Activated T-helper 17 cell treated with anti-CD3 and anti-CD28 coated beads, Interleukin-2, amount 50 U/mL, for 72 hours (primary cell): Measurements from ENCODE around the gene RNF103. TPM values are rescaled to one million over a fixed set of nuclear protein-coding genes. Genes with fewer than 3 reads are reported as not detected.

Experiments used
- ATAC-seq: fragments of 150-1000 bp; cut with Tn5 transposase; replicated peaks from 2 replicates; pipeline ENCODE4 v1.10.0; 2021; ENCODE audit warnings: mild to moderate bottlenecking, moderate library complexity
- H3K27ac Mint-ChIP-seq: one replicate; pipeline ENCODE4 v1.8.0; 2022; ENCODE audit warnings: mixed read lengths
- H3K27me3 Mint-ChIP-seq: one replicate; pipeline ENCODE4 v1.8.0; 2022; ENCODE audit warnings: mixed read lengths
- H3K36me3 Mint-ChIP-seq: one replicate; pipeline ENCODE4 v1.8.0; 2022; ENCODE audit warnings: low read depth, mild to moderate bottlenecking, mixed read lengths
- H3K4me1 Mint-ChIP-seq: one replicate; pipeline ENCODE4 v1.8.0; 2022; ENCODE audit warnings: mixed read lengths
- H3K4me3 Mint-ChIP-seq: one replicate; pipeline ENCODE4 v1.8.0; 2022; ENCODE audit warnings: mild to moderate bottlenecking, mixed read lengths
- H3K9me3 Mint-ChIP-seq: one replicate; pipeline ENCODE4 v1.8.0; 2022; ENCODE audit warnings: mixed read lengths
- total RNA-seq, 2 donors: library from RNA; stranded (reverse); gene quantifications; one replicate each; pipeline ENCODE4 v1.2.3, GENCODE V29; 2022

Gene RNF103
- total RNA-seq, 2 donors from 2014 or later = 11.8 to 17.6 TPM

- Mint-ChIP-seq H3K36me3 (peaks cover 22% of the 10 kb centered on the region), H3K4me1 (peaks cover 13% of the 10 kb centered on the region), H3K9me3 (no peaks in the 10 kb centered on the region), H3K27me3 (no peaks in the 10 kb centered on the region), H3K4me3 (no peak overlapping the region), H3K27ac (no peak overlapping the region)
- no peak for ATAC-seq
These were observed 57.4 kb downstream of the RNF103 start for GRCh38 chr2:86566158-86566820.

DNA sequence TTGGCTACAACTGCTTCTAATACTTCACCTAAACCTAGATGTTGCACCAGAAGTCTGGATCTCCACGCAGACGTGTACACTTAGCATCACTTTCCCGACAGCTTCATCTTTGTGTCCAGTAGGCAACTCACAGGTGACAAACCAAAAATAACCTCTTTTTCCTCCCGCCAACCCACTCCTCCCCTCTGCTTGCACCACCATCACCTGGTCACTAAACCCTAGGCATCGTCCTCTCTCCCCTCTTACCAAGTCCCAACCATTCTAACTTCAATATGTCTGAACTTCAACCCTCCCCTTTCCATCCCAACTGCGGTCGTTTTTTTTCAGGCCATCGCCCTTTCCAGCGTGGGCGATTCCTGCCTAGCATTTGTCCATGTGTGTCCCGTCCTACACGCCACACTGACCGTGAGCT lies 60.0 kb downstream of the RNF103 start:
- H3K4me3 Mint-ChIP-seq = peak overlapping the region; percentile 92
- H3K36me3 Mint-ChIP-seq = peaks cover 22% of the 10 kb centered on the region
- peaks cover 15% of the 10 kb centered on the region for H3K4me1 Mint-ChIP-seq
- H3K27ac Mint-ChIP-seq = peak overlapping the region; percentile 95
- no peaks in the 10 kb centered on the region for H3K9me3 Mint-ChIP-seq
- no peak for ATAC-seq
- H3K27me3 Mint-ChIP-seq = no peaks in the 10 kb centered on the region

- no peaks in the 10 kb centered on the region for H3K27me3 Mint-ChIP-seq
- peak within 1 kb of the TSS; percentile 95 for H3K27ac Mint-ChIP-seq
- ATAC-seq = peak; percentile 90
- H3K36me3 Mint-ChIP-seq = peaks cover 22% of the 10 kb centered on the region
- H3K4me3 Mint-ChIP-seq = peak within 1 kb of the TSS; percentile 92
- no peaks in the 10 kb centered on the region for H3K9me3 Mint-ChIP-seq
- H3K4me1 Mint-ChIP-seq = peaks cover 15% of the 10 kb centered on the region
These were observed 60.6 kb downstream of the RNF103 start, which contains the start of gene CHMP3 for GRCh38 chr2:86562922-86563649. Gene CHMP3, minus strand, starts transcription at chr2:86563443. Its CDS starts 95 bp downstream, at chr2:86563348.

GRCh38 chr2:86562485-86562921 lies 61.2 kb downstream of the RNF103 start:
- no peaks in the 10 kb centered on the region for H3K9me3 Mint-ChIP-seq
- H3K27me3 Mint-ChIP-seq = no peaks in the 10 kb centered on the region
- peak overlapping the region; percentile 95 for H3K27ac Mint-ChIP-seq
- peak overlapping the region; percentile 92 for H3K4me3 Mint-ChIP-seq
- no peak for ATAC-seq
- H3K4me1 Mint-ChIP-seq = peaks cover 15% of the 10 kb centered on the region
- peaks cover 22% of the 10 kb centered on the region for H3K36me3 Mint-ChIP-seq

GRCh38 chr2:86557836-86558235 lies 65.8 kb downstream of the RNF103 start:
- ATAC-seq = no peak
- Mint-ChIP-seq H3K27me3 (no peaks in the 10 kb centered on the region), H3K4me3 (no peak overlapping the region), H3K36me3 (peaks cover 15% of the 10 kb centered on the region), H3K9me3 (no peaks in the 10 kb centered on the region), H3K4me1 (peaks cover 17% of the 10 kb centered on the region), H3K27ac (no peak overlapping the region)

DNA sequence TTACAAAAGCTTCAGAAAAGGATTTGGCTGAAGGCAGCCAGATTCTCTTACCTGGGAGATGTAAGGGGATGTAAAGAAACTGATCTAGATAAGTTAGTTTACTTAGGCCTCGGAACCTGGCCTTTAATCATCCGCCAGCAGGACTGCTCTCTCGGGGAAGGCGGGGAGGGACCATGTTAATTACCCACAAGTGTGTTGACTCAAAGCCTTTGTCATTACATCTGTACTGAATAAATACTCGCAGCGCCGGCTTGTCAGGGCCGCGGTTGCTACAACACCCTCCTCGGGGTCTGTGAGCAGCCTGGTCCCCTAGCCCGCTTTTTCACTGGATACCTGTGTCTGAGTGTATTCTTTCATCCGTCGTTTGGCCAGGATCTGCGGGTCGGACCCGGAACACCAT lies 67.2 kb downstream of the RNF103 start:
- no peaks in the 10 kb centered on the region for H3K27me3 Mint-ChIP-seq
- peaks cover 23% of the 10 kb centered on the region for H3K4me1 Mint-ChIP-seq
- H3K36me3 Mint-ChIP-seq = peaks cover 1% of the 10 kb centered on the region
- no peak overlapping the region for H3K4me3 Mint-ChIP-seq
- H3K9me3 Mint-ChIP-seq = no peaks in the 10 kb centered on the region
- H3K27ac Mint-ChIP-seq = no peak overlapping the region
- ATAC-seq = no peak

Other genes starting within 250 kb of the RNF103 start
- gene KDM3A, start 182.5 kb downstream of the RNF103 start, total RNA-seq = 100 to 1,000 TPM in 1 of 2 donors, 10 to 100 TPM in 1; 86.5 to 204 TPM
- 10 to 100 TPM; 27.9 to 40.1 TPM for gene CHMP3, start 60.4 kb downstream of the RNF103 start, total RNA-seq
- gene RMND5A, start 96.4 kb upstream of the RNF103 start, total RNA-seq = 10 to 100 TPM; 17.4 to 27.6 TPM
- 1 to 10 TPM in 1 of 2 donors, under 1 TPM in 1; 0.80 to 2.7 TPM for gene CD8A, start 167.0 kb upstream of the RNF103 start, total RNA-seq
- under 1 TPM in 1 of 2 donors, not detected in 1; 0.63 TPM for gene CD8B, start 238.0 kb upstream of the RNF103 start, total RNA-seq